ENCODE data around the gene AKAP3.

GRCh38 chr12:4643747-4644146 is 5.1 kb downstream of the AKAP3 start:
- no peak for TF ChIP-seq POU6F1 (CRISPR knock-in tag; IDR thresholded peaks at IDR 0.05; ENCODE audit: borderline replicate concordance, low read depth)
- TF ChIP-seq ZFP30 (CRISPR knock-in tag; IDR thresholded peaks at IDR 0.05) = no peak
- TF ChIP-seq RARB (CRISPR knock-in tag; IDR thresholded peaks at IDR 0.05) = no peak
- TF ChIP-seq ZC3H10 (CRISPR knock-in tag; IDR thresholded peaks at IDR 0.05) = no peak
- TF ChIP-seq SNAI2 (CRISPR knock-in tag; IDR thresholded peaks at IDR 0.05) = no peak
- TF ChIP-seq PATZ1 (CRISPR knock-in tag; IDR thresholded peaks at IDR 0.05; ENCODE audit: borderline replicate concordance) = no peak
- TF ChIP-seq TOX (CRISPR knock-in tag; IDR thresholded peaks at IDR 0.05; ENCODE audit: borderline replicate concordance) = no peak
- no peak for TF ChIP-seq ISL1 (CRISPR knock-in tag; IDR thresholded peaks at IDR 0.05)
- no peak for TF ChIP-seq TSHZ2 (CRISPR knock-in tag; IDR thresholded peaks at IDR 0.05)
- TF ChIP-seq ZNF565 (CRISPR knock-in tag; conservative IDR thresholded peaks at IDR 0.05; ENCODE audit: low read depth) = no peak
- no peak for TF ChIP-seq TCF4 (CRISPR knock-in tag; IDR thresholded peaks at IDR 0.05; ENCODE audit: borderline replicate concordance)
- no peak for TF ChIP-seq ZNF70 (CRISPR knock-in tag; IDR thresholded peaks at IDR 0.05)
- TF ChIP-seq CREB5 (CRISPR knock-in tag; IDR thresholded peaks at IDR 0.05; ENCODE audit: low read depth) = no peak
- TF ChIP-seq GLIS3 (CRISPR knock-in tag; IDR thresholded peaks at IDR 0.05) = no peak
